Hematopoietic multipotent progenitor cell treated with erythropoietin and hydrocortisone succinate and interleukin-3 and kit ligand, for 8 days (in vitro differentiated cells): ENCODE measurements around the gene ADAM17.
"Not testable (repeated sequence)": the region's sequence is repeated elsewhere in the genome, so short reads cannot be mapped to it uniquely, and the experiment has no call there.

Source experiments
- DNase-seq: peaks from one replicate; pipeline ENCODE4 v3.0.0-alpha.2; 2015

The ADAM17 gene

GRCh38 chr2:9555297-9556120 lies at the start of gene ADAM17:
Gene ADAM17 (minus strand): TSS chr2:9555830. CDS start chr2:9555605, 225 bp downstream.
- peak; percentile 94 for DNase-seq

GRCh38 chr2:9602412-9602811 lies 46.8 kb upstream of the ADAM17 start:
- no peak for DNase-seq

GRCh38 chr2:9601397-9601796 lies 45.8 kb upstream of the ADAM17 start:
- no peak for DNase-seq

GRCh38 chr2:9599430-9599829 lies 43.8 kb upstream of the ADAM17 start:
- no peak for DNase-seq

GRCh38 chr2:9596621-9597311 lies 41.1 kb upstream of the ADAM17 start:
- DNase-seq = no peak

- DNase-seq = no peak
These were observed 40.1 kb upstream of the ADAM17 start for GRCh38 chr2:9595746-9596145.

- not testable (repeated sequence) for DNase-seq
These were observed 39.6 kb upstream of the ADAM17 start for GRCh38 chr2:9595256-9595655.

- no peak for DNase-seq
These were observed 38.9 kb upstream of the ADAM17 start for GRCh38 chr2:9594366-9595054.

- DNase-seq = peak; percentile 44
These were observed 38.3 kb upstream of the ADAM17 start for GRCh38 chr2:9593925-9594324.

- no peak for DNase-seq
These were observed 37.1 kb upstream of the ADAM17 start for GRCh38 chr2:9592699-9593098.

GRCh38 chr2:9590641-9591040 lies 35.0 kb upstream of the ADAM17 start:
- no peak for DNase-seq

- DNase-seq = no peak
These were observed 30.8 kb upstream of the ADAM17 start for GRCh38 chr2:9586465-9586864.

- DNase-seq = no peak
These were observed 29.9 kb upstream of the ADAM17 start for GRCh38 chr2:9585486-9585885.

- not testable (repeated sequence) for DNase-seq
These were observed 29.3 kb upstream of the ADAM17 start for GRCh38 chr2:9584902-9585301.

GRCh38 chr2:9582624-9583023 lies 27.0 kb upstream of the ADAM17 start:
- no peak for DNase-seq

GRCh38 chr2:9578467-9579235 lies 23.0 kb upstream of the ADAM17 start:
- no peak for DNase-seq

- no peak for DNase-seq
These were observed 18.7 kb upstream of the ADAM17 start for GRCh38 chr2:9574331-9574730.

GRCh38 chr2:9573840-9574239 lies 18.2 kb upstream of the ADAM17 start:
- no peak for DNase-seq

- DNase-seq = no peak
These were observed 17.5 kb upstream of the ADAM17 start for GRCh38 chr2:9573013-9573720.

GRCh38 chr2:9570182-9571060 lies 14.8 kb upstream of the ADAM17 start:
- DNase-seq = no peak
